ENCODE data around the gene EYA2.

The EYA2 gene

DNA sequence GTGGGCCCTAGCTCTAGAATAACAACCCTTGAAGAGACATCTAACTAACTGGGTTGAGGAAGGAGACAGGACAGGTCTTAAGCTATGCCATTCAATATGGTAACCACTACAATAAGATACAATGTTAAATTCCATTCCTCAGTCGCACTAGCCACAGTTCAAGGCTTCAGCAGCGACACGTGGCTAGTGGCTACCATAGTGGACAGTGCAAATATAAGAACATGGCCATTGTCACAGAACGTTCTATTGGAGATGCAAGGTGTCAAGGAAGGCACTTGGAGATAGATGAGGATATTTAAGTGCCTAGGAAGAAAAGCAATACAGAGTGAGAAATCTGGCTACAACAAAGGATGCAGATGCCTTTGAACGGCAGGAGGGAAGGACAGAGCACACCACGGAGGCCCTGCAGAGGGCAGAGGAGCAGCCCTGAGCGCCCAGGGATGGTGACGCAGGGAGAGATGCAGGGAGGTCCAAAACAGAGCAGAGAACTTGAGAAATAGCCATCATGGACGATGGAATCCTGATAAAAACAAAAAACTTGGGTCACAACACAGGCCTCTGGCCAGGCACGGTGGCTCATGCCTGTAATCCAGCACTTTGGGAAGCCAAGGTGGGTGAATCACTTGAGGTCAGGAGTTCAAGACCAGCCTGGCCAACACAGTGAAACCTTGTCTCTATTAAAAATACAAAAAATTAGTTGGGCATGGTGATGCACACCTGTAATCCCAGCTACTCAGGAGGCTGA lies 321.2 kb downstream of the EYA2 start:
- no peak for DNase-seq

DNA sequence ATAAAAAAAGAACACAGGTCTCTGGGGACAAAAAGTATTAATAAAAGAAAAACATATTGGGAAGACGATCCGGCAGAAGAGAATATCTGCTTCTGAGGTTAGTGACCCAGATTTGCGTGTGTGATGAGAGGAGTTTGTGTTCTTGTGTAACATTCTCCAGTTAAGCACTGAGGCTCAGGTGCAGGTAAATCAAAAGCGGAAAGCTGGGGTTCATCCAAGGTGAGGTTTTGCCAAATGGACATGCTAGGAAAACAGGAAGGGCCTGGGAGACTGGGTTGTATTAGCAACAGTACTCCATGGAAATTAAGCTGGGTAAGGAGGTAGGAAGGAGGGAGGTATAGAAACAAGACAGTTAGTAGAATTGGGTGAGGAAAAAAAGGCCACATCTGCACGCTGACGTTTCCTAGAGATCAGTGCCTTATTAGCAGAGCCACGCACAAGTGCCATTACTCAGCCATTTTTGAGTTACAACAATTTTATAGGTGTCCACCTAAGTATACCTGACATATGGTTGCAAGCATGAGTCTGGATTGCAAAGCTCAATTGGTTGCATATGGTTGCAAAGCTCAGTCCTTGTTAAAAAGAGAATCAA lies 322.3 kb downstream of the EYA2 start:
- no peak for DNase-seq

GRCh38 chr20:47217482-47218446 lies 323.1 kb downstream of the EYA2 start:
- DNase-seq, result no peak

- DNase-seq, result no peak
Observed at GRCh38 chr20:47220161-47220582, 325.5 kb downstream of the EYA2 start.

GRCh38 chr20:47221036-47221625 lies 326.5 kb downstream of the EYA2 start:
- DNase-seq, result no peak

DNA sequence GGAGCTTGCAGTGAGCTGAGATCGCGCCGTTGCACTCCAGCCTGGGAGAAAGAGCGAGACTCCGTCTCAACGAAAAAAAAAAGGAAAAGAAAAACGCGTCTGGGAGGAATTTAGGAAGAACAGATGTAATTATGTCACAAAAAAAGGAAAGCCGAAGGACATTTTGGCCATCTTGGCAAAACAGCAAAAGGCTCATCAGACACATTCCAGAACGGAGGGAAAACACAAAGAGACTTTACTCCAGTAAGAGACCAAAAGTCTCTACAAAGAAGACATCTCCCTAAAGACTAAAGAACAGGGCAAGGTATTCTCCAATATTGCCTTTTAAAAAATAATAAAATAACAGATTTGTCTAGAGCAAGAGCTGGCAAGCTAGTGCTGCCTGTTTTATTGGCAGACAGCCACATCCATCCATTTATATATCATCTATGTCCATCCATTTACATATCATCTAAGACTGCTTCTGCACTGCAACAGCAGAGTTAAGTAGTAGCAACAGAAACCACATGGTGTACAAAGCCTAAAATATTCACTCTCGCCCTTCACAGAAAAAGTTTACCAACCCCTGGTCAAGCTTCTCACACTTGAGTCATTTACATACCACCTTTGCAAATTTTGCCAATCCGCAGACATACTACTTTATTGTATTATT lies 328.0 kb downstream of the EYA2 start:
- no peak for DNase-seq

DNA sequence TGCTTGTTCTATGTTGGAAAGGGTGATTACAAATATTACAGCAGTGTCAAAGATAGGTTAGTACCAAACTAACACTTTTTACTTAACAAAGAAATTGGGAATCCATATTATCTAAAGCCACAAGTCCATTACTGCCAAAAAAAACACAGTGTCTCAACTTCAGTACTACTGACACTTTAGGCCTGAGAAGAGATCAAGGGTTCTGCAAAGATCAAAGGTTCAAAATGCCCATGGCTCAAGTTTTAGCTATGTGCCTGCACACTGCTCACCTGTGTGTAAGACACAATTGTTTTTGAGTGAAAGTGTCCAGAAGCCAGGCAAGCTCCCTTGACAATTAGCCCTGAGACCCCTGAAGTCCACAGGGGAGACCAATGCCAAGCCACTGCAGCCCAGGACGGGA lies 329.3 kb downstream of the EYA2 start:
- DNase-seq, result no peak

GRCh38 chr20:47224300-47224791 lies 329.7 kb downstream of the EYA2 start:
- DNase-seq, result no peak

DNA sequence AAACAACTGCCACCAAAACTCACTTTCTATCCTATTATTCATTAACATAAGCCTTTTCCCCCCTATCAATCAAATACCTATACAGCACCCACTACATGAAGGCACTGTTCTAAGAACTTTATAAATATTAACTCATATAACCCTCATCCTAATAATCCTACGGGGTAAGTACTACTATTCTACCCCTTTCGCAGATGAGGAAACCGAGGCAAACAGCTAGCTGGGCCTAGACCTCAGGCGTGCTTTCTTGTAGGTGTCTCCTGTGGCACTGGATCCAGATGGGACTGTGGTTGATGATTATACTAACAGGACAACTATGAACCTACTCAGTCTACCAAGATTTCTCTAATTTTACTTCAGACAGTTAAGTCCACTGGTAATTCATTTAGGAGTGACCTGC lies 330.2 kb downstream of the EYA2 start:
- DNase-seq, result no peak

- no peak for DNase-seq
Observed at GRCh38 chr20:47225458-47225857, 330.8 kb downstream of the EYA2 start.

DNA sequence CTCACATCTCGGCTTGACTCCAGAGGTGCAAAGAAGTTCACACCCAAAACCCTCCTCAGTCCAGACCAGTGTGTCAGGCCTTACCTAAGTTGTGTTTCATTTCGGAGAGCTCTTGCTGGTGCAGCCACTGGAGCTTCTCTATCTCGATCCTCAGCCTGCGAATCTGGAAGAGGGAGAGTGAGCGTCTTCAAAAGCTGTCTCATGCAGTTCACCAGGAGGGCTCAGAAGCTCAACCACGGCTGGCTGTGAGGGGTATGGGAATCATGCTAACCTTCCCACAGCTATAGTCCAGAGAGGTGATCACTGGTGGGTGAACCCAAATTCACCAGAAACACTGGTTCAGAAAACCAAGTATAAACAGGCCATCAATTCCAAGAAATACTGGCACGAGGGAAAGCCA lies 332.5 kb downstream of the EYA2 start:
- DNase-seq, result no peak

DNA sequence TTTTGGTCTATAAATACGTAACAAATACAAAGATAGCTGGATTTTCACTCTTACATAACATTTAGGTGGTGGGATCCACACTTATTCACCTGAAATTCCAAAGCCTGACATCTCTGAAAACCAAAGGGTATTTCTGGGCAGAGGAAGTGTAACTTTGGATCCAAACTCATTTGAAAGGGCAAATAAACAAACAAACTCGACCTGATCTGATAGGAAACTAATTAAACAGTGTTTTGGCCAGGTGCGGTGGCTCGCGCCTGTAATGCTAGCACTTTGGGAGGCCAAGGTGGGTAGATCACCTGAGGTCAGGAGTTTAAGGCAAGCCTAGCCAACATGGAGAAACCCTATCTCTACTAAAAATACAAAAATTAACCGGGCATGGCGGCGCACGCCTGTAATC lies 332.9 kb downstream of the EYA2 start:
- no peak for DNase-seq

GRCh38 chr20:47228654-47229053 lies 334.0 kb downstream of the EYA2 start:
- no peak for DNase-seq

GRCh38 chr20:47230811-47231256 lies 336.2 kb downstream of the EYA2 start:
- DNase-seq, result no peak

- no peak for DNase-seq
Observed at GRCh38 chr20:47231382-47232039, 336.9 kb downstream of the EYA2 start.

- no peak for DNase-seq
Observed at GRCh38 chr20:47232518-47232917, 337.9 kb downstream of the EYA2 start.

- no peak for DNase-seq
Observed at GRCh38 chr20:47233333-47234188, 338.9 kb downstream of the EYA2 start.

DNA sequence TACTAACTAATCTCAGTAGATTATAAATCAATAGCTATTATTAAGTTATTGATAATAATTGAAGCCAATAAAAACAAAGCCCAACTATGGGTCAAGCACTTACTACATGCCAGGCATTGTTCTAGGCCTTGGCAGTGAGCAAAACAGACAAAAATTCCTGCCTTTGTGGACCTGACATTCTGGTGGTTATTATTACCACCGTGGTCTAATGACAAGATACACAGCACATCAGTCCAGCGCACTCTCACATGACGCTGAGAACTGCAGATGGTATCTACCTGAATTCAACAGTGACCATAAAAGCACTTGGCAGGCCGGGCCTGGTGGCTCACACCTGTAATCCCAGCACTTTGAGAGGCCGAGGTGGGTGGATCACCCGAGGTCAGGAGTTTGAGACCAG lies 340.5 kb downstream of the EYA2 start:
- DNase-seq, result no peak

DNA sequence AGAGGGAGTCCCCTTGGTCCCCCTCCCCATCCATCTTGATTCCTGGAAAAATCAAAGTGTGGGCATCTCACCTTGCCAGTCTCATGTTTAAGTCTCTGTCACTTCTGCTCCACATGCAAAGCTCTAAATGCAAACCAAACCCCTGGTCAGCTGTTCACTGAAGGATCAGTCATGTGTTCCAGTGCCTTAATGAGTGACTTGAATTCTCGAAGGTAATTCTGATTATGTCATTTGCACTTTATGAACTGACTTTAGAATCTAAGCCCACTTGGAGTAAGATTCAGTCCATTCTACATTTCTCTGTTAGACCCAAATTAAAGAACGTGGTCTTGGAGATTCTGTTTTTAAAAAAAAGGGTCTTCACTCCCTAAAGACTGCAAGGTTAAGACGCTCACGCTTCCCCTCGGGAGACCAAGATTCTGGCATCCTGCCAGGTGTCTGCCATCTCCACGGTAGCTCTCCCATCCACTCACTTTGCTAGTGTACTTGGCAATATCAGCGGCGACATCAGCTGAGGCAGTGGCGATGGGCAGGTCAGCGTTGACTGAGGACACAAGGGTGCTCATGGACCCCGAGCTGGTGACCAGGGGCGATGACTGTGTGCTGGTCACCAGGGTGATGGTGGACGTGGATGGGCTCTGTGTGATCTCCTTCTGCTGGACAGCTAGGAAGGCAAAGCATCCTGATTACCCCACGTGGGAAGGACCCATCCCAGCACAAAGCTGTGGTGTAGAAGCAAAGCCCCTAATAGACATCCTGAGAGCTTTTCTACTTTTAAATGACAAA lies 341.4 kb downstream of the EYA2 start:
- DNase-seq, result no peak

DNA sequence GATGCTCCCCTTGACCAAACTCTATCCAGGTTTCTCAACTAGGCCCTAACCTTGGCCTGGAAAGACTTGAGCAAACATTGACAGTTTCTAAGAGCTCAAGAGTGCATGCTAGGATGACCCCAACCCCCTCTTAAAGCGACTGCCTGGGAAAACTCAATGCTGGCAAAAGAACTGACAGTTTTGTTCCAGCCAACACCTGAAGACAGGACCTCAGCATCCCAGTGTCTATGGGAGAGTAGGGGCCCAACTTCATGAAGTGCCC lies 341.9 kb downstream of the EYA2 start:
- DNase-seq, result no peak
